Measurements from ENCODE around the gene PCGF1.
A peak's percentile ranks its signal among the peaks of the same experiment; 100 is the strongest.
"Not testable (repeated sequence)": the region's sequence is repeated elsewhere in the genome, so short reads cannot be mapped to it uniquely, and the experiment has no call there.

PCGF1 gene

GRCh38 chr2:74498500-74499266, 8.8 kb downstream of the PCGF1 start:
- DNase-seq = no peak

- no peak for DNase-seq
Observed at GRCh38 chr2:74497777-74498499, 9.6 kb downstream of the PCGF1 start.

- no peak for DNase-seq
Observed at GRCh38 chr2:74496997-74497776, 10.3 kb downstream of the PCGF1 start.

DNA sequence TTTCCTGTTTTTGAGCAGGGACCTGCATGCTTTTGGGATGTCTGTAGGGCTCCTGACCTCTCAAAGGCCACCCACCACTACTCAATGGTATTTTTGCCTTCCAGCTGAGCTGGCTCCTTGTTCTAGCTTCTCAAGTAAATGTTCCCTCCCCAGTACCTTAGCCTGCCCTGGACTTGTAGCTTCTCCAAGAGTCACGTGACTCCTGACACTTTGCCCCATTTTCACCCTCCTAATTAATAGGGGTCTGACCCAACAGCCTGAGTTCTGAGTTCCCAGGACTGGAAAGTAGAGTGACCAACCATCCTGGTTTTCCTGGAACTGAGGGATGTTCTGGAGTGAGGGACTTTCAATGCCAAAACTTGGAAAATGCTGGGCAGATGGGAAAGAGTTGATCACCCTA, 12.1 kb downstream of the PCGF1 start:
- DNase-seq = no peak

GRCh38 chr2:74493546-74493945, 13.9 kb downstream of the PCGF1 start:
- DNase-seq = no peak

DNA sequence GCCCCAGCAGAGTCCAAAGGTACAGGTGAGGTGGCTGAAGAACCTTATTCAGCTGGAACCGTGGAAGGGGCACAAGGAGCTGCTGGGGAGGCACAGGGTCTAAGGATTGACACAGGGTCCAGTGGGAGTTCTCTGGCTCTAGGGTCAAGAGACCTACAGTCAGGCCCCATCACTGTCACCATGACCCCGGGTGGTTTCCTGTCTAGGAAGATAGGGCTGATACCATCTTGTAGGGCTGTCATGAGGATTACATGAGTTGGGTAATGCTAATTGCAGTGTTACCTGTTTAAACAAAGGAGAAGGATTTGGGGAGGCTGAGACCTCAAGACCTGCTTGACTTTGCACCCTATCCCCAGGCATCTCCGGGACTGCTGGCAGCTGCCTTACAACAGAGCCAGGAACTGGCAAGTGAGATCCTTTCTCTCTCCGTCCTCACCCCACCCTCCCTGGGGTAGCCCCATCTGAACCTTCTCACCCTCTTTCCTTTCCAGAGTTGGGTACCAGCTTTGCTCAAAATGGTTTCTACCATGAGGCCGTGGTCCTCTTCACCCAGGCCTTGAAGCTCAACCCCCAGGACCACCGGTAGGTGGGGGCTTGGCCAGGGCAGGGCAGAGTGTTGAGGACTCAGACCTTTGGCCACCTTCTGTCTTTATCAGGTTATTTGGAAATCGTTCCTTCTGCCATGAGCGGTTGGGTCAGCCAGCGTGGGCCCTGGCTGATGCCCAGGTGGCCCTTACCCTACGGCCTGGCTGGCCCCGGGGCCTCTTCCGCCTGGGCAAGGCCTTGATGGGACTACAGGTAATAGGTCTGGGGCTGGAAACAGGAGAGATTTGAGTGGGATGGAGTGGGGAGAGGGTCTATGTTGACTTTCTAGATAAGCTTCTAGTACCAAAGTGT, 15.6 kb downstream of the PCGF1 start:
- no peak for DNase-seq

DNA sequence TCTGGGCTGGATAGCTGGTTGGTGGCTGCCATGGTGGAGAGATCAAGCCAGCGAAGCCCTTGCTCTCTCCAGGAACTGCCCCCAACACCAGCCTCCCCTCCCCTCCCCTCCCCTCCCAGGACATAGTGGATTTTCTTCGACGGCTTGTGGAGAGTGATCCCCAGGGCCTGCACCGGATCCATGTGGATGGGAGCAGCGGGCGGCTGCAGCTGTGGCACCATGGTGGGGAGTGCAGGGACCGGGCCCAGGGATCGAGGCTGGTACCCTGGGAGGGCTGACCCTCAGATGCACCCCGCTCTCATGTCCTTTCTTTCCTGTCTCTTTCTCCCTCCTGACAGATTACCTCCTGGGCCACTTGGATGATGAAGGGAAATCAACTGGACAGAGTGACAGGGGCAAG, 17.6 kb downstream of the PCGF1 start:
- DNase-seq = no peak

GRCh38 chr2:74488643-74489481, 18.6 kb downstream of the PCGF1 start:
- no peak for DNase-seq

GRCh38 chr2:74486141-74486540, 21.4 kb downstream of the PCGF1 start:
- no peak for DNase-seq

GRCh38 chr2:74483675-74484164, 23.8 kb downstream of the PCGF1 start:
- not testable (repeated sequence) for DNase-seq

DNA sequence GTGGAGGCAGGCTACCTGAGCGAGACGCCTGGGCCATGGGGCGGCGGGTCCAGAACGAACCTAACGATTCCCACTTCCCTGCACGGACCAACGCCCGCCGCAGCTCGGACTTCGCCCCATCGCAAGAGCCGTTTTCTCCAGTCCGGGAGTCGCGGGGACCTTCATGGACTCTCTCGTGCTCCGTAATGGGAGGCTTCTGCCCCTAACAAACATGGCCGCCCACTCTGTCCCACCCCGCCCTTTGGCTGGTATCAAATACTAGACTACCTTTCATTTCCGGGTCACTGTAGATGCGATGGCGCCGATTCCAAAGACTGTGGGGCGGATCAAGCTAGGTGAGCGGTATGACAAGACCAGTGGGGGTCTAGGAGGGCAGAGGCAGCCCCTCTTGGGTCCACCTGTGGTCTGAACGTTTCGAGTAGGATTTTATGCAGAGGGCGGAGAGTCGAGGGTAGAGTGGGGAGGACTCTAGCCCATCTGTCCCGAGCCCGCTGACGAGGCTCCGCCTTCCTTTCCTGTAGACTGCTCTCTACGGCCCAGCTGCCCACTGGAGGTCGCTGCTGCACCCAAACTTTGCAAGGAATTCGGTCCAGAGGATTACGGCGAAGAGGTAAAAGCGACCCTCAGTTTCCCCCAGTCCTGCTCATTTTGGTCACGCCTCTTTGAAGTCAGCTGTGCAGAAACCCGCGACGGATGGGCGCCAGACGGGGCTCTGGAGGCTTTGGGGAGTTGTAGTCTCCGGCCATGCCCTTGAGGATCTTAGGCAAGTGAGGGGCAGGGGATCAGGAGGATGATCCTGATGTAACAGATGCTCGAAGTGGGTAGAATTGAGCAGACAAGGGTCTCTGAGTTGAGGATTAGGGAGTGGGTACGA, 24.5 kb downstream of the PCGF1 start, which contains the start of the genes CCDC142 and TTC31:
Gene CCDC142, minus strand, starts transcription at position 198 of the 874 bp plus-strand sequence. Its CDS starts 161 bp downstream, at position 37.
Gene TTC31, plus strand, starts transcription at position 281 of the 874 bp plus-strand sequence. Its CDS starts 15 bp downstream, at position 296.
- DNase-seq = peak; percentile 73 to 91

DNA sequence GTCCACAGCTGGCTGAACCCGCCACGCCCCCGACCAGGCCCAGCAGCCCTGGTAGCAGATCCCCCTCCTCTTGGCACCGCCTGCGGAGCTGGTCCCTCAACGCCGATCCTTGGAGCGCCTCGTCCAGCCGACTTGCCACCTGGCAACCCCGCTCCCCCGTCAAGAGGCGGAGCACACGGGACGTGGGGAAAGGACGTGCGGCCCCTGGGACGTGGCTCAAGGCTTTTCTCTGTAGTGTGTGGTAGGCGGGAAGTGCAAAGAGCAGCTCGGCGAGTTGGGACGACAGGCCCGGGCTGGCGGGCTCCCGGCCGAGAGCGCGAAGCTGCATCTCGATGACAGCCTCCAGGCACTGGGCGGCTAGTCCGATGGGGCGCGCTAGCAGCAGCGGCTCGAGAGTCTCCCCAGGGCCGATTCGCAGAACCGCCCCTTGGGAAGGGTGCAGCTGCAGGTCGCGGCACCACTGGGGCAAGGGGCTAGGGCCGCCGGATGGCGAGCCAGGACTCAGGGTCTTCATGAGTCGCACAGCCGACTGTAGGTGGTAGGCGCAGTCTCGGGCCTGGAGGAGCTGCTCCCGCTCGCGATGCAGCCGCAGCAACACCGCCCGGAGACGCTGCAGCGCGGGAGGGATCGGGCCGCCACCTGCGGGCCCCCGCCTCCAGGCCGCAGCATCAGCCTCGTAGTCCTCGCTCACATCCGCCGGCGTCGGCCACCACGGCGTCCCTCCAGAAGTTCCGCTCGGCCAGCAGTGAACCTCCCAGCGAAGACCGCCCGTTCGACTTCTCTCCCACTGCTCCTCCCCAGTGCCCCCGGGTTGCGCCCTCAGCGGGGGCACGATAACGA, 25.3 kb downstream of the PCGF1 start:
- no peak for DNase-seq

DNA sequence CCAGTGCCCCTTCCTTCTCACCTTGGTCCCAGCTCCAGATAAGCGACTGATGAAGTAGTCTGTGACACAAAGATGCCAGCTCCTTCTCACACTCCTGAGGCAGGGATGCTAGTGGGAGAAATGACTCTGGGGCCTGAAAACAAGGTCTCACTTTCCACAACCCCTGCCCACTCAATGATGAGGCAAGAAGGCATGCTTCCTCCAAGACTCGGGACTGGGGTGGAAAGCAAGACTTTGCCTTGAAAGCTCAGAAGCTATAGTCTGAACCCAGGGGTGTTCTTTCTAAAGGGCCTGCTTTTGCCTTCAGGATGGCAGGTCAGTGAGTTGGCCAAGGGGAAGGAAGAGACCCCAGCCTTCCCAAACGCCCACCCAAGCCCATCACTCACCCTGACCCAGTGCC, 26.1 kb downstream of the PCGF1 start:
- no peak for DNase-seq

DNA sequence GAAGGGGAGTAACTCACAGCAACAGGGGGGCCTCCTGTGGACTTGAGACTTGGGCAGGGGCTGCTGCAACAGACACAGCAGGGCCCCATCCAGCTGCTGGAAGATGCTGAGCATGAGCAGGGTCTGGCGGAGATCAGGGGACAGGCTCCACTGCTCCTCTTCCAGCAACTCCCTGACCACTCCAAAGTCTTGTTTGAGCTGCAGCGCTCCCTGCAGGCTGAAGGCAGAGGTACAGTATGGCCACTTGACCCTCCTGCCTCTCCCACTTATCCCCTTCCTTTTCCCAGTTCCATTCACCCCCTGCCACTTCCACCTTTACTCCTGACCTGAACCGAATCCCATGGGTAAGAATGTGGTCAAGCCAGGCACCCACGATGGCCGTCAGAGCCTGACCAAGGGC, 32.6 kb downstream of the PCGF1 start:
- DNase-seq = no peak

DNA sequence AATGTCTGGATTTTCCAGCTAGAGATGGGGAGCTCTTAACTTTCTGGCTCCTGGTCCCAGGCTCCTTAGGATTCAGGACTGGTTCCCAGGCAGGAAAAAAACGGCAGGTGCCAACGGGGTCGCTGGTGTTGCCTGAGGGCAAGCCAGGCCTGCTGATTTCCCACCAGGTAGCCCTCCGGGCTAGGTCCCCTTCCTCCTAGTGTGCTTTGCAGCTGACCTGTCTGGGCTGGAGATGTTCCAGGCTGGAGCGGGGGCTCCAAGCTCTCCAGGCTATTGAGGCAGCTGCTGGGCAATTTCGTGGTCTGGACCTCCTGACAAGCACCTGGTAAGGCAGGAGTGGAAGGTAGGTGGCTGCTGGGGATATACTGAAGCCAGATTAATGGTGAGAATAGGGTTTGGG, 33.0 kb downstream of the PCGF1 start:
- DNase-seq = no peak

DNA sequence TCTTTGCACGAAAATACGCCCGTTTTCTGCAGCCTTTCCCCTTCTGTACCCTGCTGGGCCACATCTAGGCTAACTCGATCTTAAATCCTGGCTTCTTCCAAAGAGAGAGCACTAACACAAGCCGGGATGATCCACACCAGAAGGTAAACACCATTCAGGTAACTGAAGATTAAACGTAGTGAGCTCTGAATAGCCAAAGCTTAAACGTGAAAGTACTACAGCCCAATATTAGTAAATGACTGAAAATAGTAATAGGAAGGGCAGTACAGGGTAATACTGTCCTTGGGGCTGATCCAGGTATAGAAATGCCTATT, 34.6 kb downstream of the PCGF1 start:
- no peak for DNase-seq

- DNase-seq = peak; percentile 56 to 68
Observed at GRCh38 chr2:74472086-74472944, 35.2 kb downstream of the PCGF1 start, which contains the start of gene MRPL53. MRPL53 (minus strand) TSS chr2:74472680; CDS start chr2:74472660, 20 bp downstream.
